HepG2 (cell line): ENCODE measurements around the gene CLEC4D. TPM values are rescaled to one million over a fixed set of nuclear protein-coding genes. Genes with fewer than 3 reads are reported as not detected.

ENCODE experiments used
- ATAC-seq: fragments of 200-7000 bp; cut with Tn5 transposase; 3 replicates; pipeline ENCODE4 v1.9.1; 2020; ENCODE audit warnings: mild to moderate bottlenecking, moderate library complexity
- BruUV-seq: library from RNA; stranded (reverse); fragments of 400-500 nt; replicated peaks from 2 replicates; lab custom pipeline; 2021; lab: Mats Ljungman, UMichigan
- CTCF ChIA-PET: fragments of 300-600 bp; formaldehyde crosslinking; extraction: SDS; loops from one replicate; lab custom pipeline; 2021; ENCODE audit warnings: low total read pairs, inconsistent platforms, low intra/inter-chr PET ratio; lab: Yijun Ruan, JAX
- POLR2A ChIA-PET: fragments of 350-600 bp; sonication (Branson Sonifier 250); formaldehyde crosslinking; loops from one replicate; lab custom pipeline; 2020; ENCODE audit warnings: antibody characterized with exemption, inconsistent platforms; lab: Yijun Ruan, JAX
- DNase-seq: peaks from one replicate; pipeline ENCODE4 v3.0.0-alpha.2; 2015; ENCODE audit warnings: low spot score
- FAIRE-seq: peaks from 3 replicates; lab custom pipeline; 2011; peaks lifted over from hg19 to GRCh38; lab: Jason Lieb, UNC
- H2AFZ ChIP-seq: one replicate; pipeline ENCODE4 v1.6.1; 2011; ENCODE audit warnings: low read length, inconsistent platforms
- H3K27ac ChIP-seq: fragments of 300-600 bp; 3 replicates; pipeline ENCODE4 v1.8.0; 2011; ENCODE audit warnings: mixed run types, mild to moderate bottlenecking, mixed read lengths, low read length, inconsistent platforms; ENCODE audit not compliant: insufficient read depth; ENCODE audit errors: extremely low read length
- H3K27me3 ChIP-seq, 2 experiments: fragments of 200-600 bp in 1 of 2; 2 replicates in 1 of 2; 3 replicates in 1 of 2; pipeline versions ENCODE4 v1.6.0 to v1.8.0; 2011; ENCODE audit warnings: low read length in 2 of 2, mild to moderate bottlenecking in 2 of 2, moderate library complexity in 2 of 2, inconsistent platforms in 1 of 2; ENCODE audit not compliant: insufficient read depth in 2 of 2, control insufficient read depth in 1 of 2
- H3K36me3 ChIP-seq, 2 experiments: fragments of 200-600 bp in 1 of 2; replicated peaks in 1 of 2; 2 replicates in 1 of 2; 3 replicates in 1 of 2; pipeline versions ENCODE4 v1.5.1 to v1.8.0; 2011; ENCODE audit warnings: low read length in 2 of 2, inconsistent platforms in 1 of 2; ENCODE audit not compliant: insufficient read depth in 2 of 2, control insufficient read depth in 1 of 2
- H3K4me1 ChIP-seq: 2 replicates; pipeline ENCODE4 v1.5.1; 2012; ENCODE audit warnings: low read length, inconsistent platforms; ENCODE audit not compliant: insufficient read depth
- H3K4me2 ChIP-seq: 2 replicates; pipeline ENCODE4 v1.6.0; 2011; ENCODE audit warnings: low read depth, low read length, inconsistent platforms
- H3K4me3 ChIP-seq, 3 experiments: fragments of 200-600 bp in 1 of 3; sonication (generic), shearing (Covaris generic) in 1 of 3; replicated peaks in 1 of 3; 2 replicates each; pipeline ENCODE4 v1.5.1; 2011 to 2016; ENCODE audit warnings: low read length in 3 of 3, inconsistent platforms in 2 of 3, low read depth in 2 of 3, mild to moderate bottlenecking in 2 of 3, control low read depth in 1 of 3, mixed read lengths in 1 of 3; ENCODE audit not compliant: insufficient read depth in 1 of 3
- H3K79me2 ChIP-seq: one replicate; pipeline ENCODE4 v1.6.1; 2011; ENCODE audit warnings: low read length, inconsistent platforms; ENCODE audit not compliant: insufficient read depth
- H3K9ac ChIP-seq: 2 replicates; pipeline ENCODE4 v1.6.0; 2011; ENCODE audit warnings: mild to moderate bottlenecking, low read depth, low read length, inconsistent platforms; ENCODE audit not compliant: insufficient read depth
- H3K9me3 ChIP-seq: 2 replicates; pipeline ENCODE4 v1.5.1; 2012; ENCODE audit warnings: mild to moderate bottlenecking, low read length
- H4K20me1 ChIP-seq: 2 replicates; pipeline ENCODE4 v1.6.0; 2011; ENCODE audit warnings: inconsistent platforms, mild to moderate bottlenecking, low read length, moderate library complexity; ENCODE audit not compliant: insufficient read depth
- AHDC1 ChIP-seq: sonication (generic); formaldehyde crosslinking; IDR thresholded peaks from 2 replicates; pipeline ENCODE4 v1.5.1; 2020; ENCODE audit warnings: mild to moderate bottlenecking, missing genetic modification reagents, borderline replicate concordance
- CTCF ChIP-seq: sonication (generic); formaldehyde crosslinking; IDR thresholded peaks from 2 replicates; pipeline ENCODE4 v1.5.0; 2020; ENCODE audit warnings: mild to moderate bottlenecking, missing genetic modification reagents, moderate library complexity
- FOXO4 ChIP-seq: sonication (generic); formaldehyde crosslinking; conservative IDR thresholded peaks from 2 replicates; pipeline ENCODE4 v1.8.1; 2023; ENCODE audit warnings: missing genetic modification reagents
- HBP1 ChIP-seq: IDR thresholded peaks from 2 replicates; pipeline ENCODE4 v1.6.1; 2016; ENCODE audit warnings: low read depth, control low read depth
- PRMT3 ChIP-seq: sonication (generic); formaldehyde crosslinking; IDR thresholded peaks from 2 replicates; pipeline ENCODE4 v1.8.1; 2022; ENCODE audit warnings: low read depth, mild to moderate bottlenecking, moderate library complexity, missing genetic modification reagents, borderline replicate concordance
- PTBP1 ChIP-seq: fragments of 200-400 bp; formaldehyde crosslinking; IDR thresholded peaks from 2 replicates; pipeline ENCODE4 v1.6.1; 2018; ENCODE audit warnings: low read length, low read depth; ENCODE audit not compliant: poor library complexity, severe bottlenecking
- SMAD9 ChIP-seq: sonication (generic); formaldehyde crosslinking; IDR thresholded peaks from 2 replicates; pipeline ENCODE4 v1.5.1; 2020; ENCODE audit warnings: mild to moderate bottlenecking, missing genetic modification reagents
- SOX5 ChIP-seq: IDR thresholded peaks from 2 replicates; pipeline ENCODE4 v1.6.1; 2016; ENCODE audit warnings: borderline replicate concordance
- STAT6 ChIP-seq: sonication (generic); formaldehyde crosslinking; IDR thresholded peaks from 2 replicates; pipeline ENCODE4 v1.4.0; 2020; ENCODE audit warnings: missing genetic modification reagents, mild to moderate bottlenecking, borderline replicate concordance
- ZNF570 ChIP-seq: sonication (generic); formaldehyde crosslinking; IDR thresholded peaks from 2 replicates; pipeline ENCODE4 v1.4.0; 2020; ENCODE audit warnings: mild to moderate bottlenecking, missing genetic modification reagents, borderline replicate concordance
- WGBS: methylation state at CpG from one replicate; pipeline ENCODE4 v1.1.6; 2017; ENCODE audit warnings: low lambda C conversion rate; 5-methylcytosine and 5-hydroxymethylcytosine counted together
- in situ Hi-C: cut with HindIII; loops from 2 replicates; pipeline ENCODE4 v1.10.0; 2017; ENCODE audit warnings: low pct_unique_long_range_greater_than_20kb; ENCODE audit not compliant: extremely low pct_ligation_motif_present
- intact Hi-C: fragments of 100-400 bp; cut with micrococcal nuclease; formaldehyde crosslinking; loops from one replicate; pipeline ENCODE4 v1.10.0; 2022; ENCODE audit not compliant: unreplicated experiment
- polyA plus RNA-seq, 8 experiments: library from polyadenylated mRNA; depleted of rRNA in 3 of 8; stranded (reverse) in 7 of 8; unstranded in 1 of 8; fragments of >200 nt; fragmentation: Illumina TruSeq in 4 of 8; extraction: Trizol in 4 of 8; gene quantifications; 2 replicates each; pipeline versions ENCODE4 v1.2.1 to v1.2.3, GENCODE V29; 2011 to 2016; ENCODE audit warnings: low read depth in 4 of 8, missing spikeins in 1 of 8, mixed read lengths in 1 of 8; ENCODE audit not compliant: insufficient read depth in 1 of 8
- total RNA-seq, 5 experiments: library from RNA; depleted of rRNA; stranded (reverse); fragments of >200 nt; fragmentation: Illumina TruSeq; extraction: Trizol; gene quantifications; 2 replicates each; pipeline ENCODE4 v1.2.3, GENCODE V29; 2016; ENCODE audit warnings: low read depth in 1 of 5

The CLEC4D gene
- total and polyA plus RNA-seq, 2 of the 13 experiments (the other 11 are each of a cell fraction or from before 2014, with no cell fraction given), result not detected

- Histone ChIP-seq H3K27ac (no peak overlapping the region), H3K36me3 (no peaks in the 10 kb centered on the region), H3K79me2 (no peaks in the 10 kb centered on the region), H3K9me3 (no peaks in the 10 kb centered on the region), H4K20me1 (no peaks in the 10 kb centered on the region), H3K4me1 (no peaks in the 10 kb centered on the region), H3K4me2 (no peak overlapping the region), H2AFZ (no peak overlapping the region), H3K9ac (no peak overlapping the region), H3K27me3 (no peaks in the 10 kb centered on the region; a peak in 1 of 5 replicates), H3K4me3 (no peak overlapping the region)
- FAIRE-seq, result no peak
- CTCF ChIA-PET, result no interaction called here
- in situ Hi-C loops (no loop called here), intact Hi-C loops (no loop called here)
- no peak for ATAC-seq
- 26% methylated on average over 3 of the region's 3 CpGs for WGBS
- no TSS peak for BruUV-seq
- no peak for DNase-seq
- POLR2A ChIA-PET, result no interaction called here
- no peak for TF ChIP-seq SMAD9 (CRISPR knock-in tag)
- no peak for TF ChIP-seq PTBP1
- no peak for TF ChIP-seq ZNF570 (CRISPR knock-in tag)
- no peak for TF ChIP-seq AHDC1 (CRISPR knock-in tag)
- no peak for TF ChIP-seq CTCF
- TF ChIP-seq HBP1 (CRISPR knock-in tag), result no peak
- no peak for TF ChIP-seq FOXO4 (CRISPR knock-in tag)
- TF ChIP-seq SOX5 (CRISPR knock-in tag), result no peak
- TF ChIP-seq PRMT3 (CRISPR knock-in tag), result no peak
- TF ChIP-seq STAT6 (CRISPR knock-in tag), result no peak
Observed at GRCh38 chr12:8501720-8502119, 11.6 kb upstream of the CLEC4D start.
